Activated CD8-positive, alpha-beta memory T cell treated with anti-CD3 and anti-CD28 coated beads for 1 hour (primary cell): ENCODE data around the gene TMEM191B.
"Not testable (repeated sequence)": the region's sequence is repeated elsewhere in the genome, so short reads cannot be mapped to it uniquely, and the experiment has no call there.

Source experiments
- DNase-seq, 2 donors: peaks; one replicate each; pipeline ENCODE4 v3.0.0-alpha.2; 2020; ENCODE audit warnings: low read depth in 1 of 2; ENCODE audit errors: extremely low read depth in 1 of 2

The TMEM191B gene

GRCh38 chr22:18527752-18528596, at the start of gene TMEM191B:
TMEM191B (plus strand) TSS chr22:18527802; CDS start chr22:18527981, 179 bp downstream.
- DNase-seq: not testable (repeated sequence)

- not testable (repeated sequence) for DNase-seq
These were observed 31.4 kb upstream of the TMEM191B start for GRCh38 chr22:18496227-18496626.

GRCh38 chr22:18511327-18511726, 16.3 kb upstream of the TMEM191B start:
- not testable (repeated sequence) for DNase-seq

- not testable (repeated sequence) for DNase-seq
These were observed 15.2 kb upstream of the TMEM191B start for GRCh38 chr22:18512378-18512777.

GRCh38 chr22:18513454-18513853, 14.1 kb upstream of the TMEM191B start:
- not testable (repeated sequence) for DNase-seq

- not testable (repeated sequence) for DNase-seq
These were observed 9.5 kb upstream of the TMEM191B start, which contains the start of gene GGTLC3 for GRCh38 chr22:18518061-18518460. GGTLC3 (minus strand) TSS chr22:18518161; CDS start chr22:18517897, 264 bp downstream.

- not testable (repeated sequence) for DNase-seq
These were observed 4.8 kb upstream of the TMEM191B start for GRCh38 chr22:18522762-18523161.

GRCh38 chr22:18523328-18523727, 4.3 kb upstream of the TMEM191B start:
- not testable (repeated sequence) for DNase-seq

- DNase-seq: peak; percentile 59 to 92
These were observed 1.2 kb downstream of the TMEM191B start for GRCh38 chr22:18528597-18529415.

- not testable (repeated sequence) for DNase-seq
These were observed 2.0 kb downstream of the TMEM191B start for GRCh38 chr22:18529416-18530145.

GRCh38 chr22:18533633-18534032, 6.0 kb downstream of the TMEM191B start:
- DNase-seq: not testable (repeated sequence)

GRCh38 chr22:18534315-18534714, 6.7 kb downstream of the TMEM191B start:
- not testable (repeated sequence) for DNase-seq

GRCh38 chr22:18539994-18540393, 12.4 kb downstream of the TMEM191B start:
- DNase-seq: not testable (repeated sequence)

- DNase-seq: not testable (repeated sequence)
These were observed 15.8 kb downstream of the TMEM191B start for GRCh38 chr22:18543400-18543799.

- not testable (repeated sequence) for DNase-seq
These were observed 17.0 kb downstream of the TMEM191B start for GRCh38 chr22:18544615-18545014.

GRCh38 chr22:18549458-18550179, 22.0 kb downstream of the TMEM191B start:
- DNase-seq: not testable (repeated sequence)

- DNase-seq: not testable (repeated sequence)
These were observed 23.4 kb downstream of the TMEM191B start for GRCh38 chr22:18551046-18551445.

GRCh38 chr22:18552839-18553597, 25.4 kb downstream of the TMEM191B start:
- DNase-seq: not testable (repeated sequence)
